Lung (tissue), 12 donors: Measurements from ENCODE around the gene PANK4. TPM values are rescaled to one million over a fixed set of nuclear protein-coding genes. Genes with fewer than 3 reads are reported as not detected.

ENCODE experiments used
- ATAC-seq: fragments of 200-7000 bp; cut with Tn5 transposase; one replicate; pipeline ENCODE4 v1.9.1; 2020; ENCODE audit warnings: moderate number of reproducible peaks; ENCODE audit not compliant: insufficient read depth, low FRiP score
- DNase-seq, 3 donors: peaks; one replicate each; pipeline ENCODE4 v3.0.0-alpha.2; 2013 to 2017
- H3K27ac ChIP-seq, 2 donors: one replicate each; pipeline ENCODE4 v1.5.1; 2013; ENCODE audit warnings: mild to moderate bottlenecking in 2 of 2, moderate library complexity in 2 of 2, control low read depth in 1 of 2, inconsistent platforms in 1 of 2, low read depth in 1 of 2, low read length in 1 of 2
- H3K27me3 ChIP-seq, 3 donors: one replicate each; pipeline ENCODE4 v1.5.1; 2013; ENCODE audit warnings: low read length in 2 of 3; ENCODE audit not compliant: control insufficient read depth in 3 of 3, insufficient read depth in 3 of 3
- H3K36me3 ChIP-seq, 4 donors: one replicate each; pipeline ENCODE4 v1.5.1; 2013; ENCODE audit warnings: low read length in 4 of 4, mild to moderate bottlenecking in 1 of 4, moderate library complexity in 1 of 4; ENCODE audit not compliant: control insufficient read depth in 4 of 4, insufficient read depth in 4 of 4
- H3K4me1 ChIP-seq, 5 donors: one replicate each; pipeline ENCODE4 v1.5.1; 2013; ENCODE audit warnings: low read length in 5 of 5, mild to moderate bottlenecking in 2 of 5, moderate library complexity in 1 of 5; ENCODE audit not compliant: control insufficient read depth in 5 of 5, insufficient read depth in 5 of 5
- H3K4me3 ChIP-seq: one replicate; pipeline ENCODE4 v1.5.1; 2013; ENCODE audit warnings: mild to moderate bottlenecking, control low read depth, moderate library complexity
- H3K9ac ChIP-seq, 2 donors: one replicate each; pipeline ENCODE4 v1.5.1; 2013; ENCODE audit warnings: low read length in 2 of 2, control low read depth in 1 of 2; ENCODE audit not compliant: insufficient read depth in 1 of 2
- H3K9me3 ChIP-seq, 4 donors: one replicate each; pipeline ENCODE4 v1.5.1; 2013; ENCODE audit warnings: low read length in 3 of 4, mild to moderate bottlenecking in 1 of 4, moderate library complexity in 1 of 4; ENCODE audit not compliant: control insufficient read depth in 4 of 4, insufficient read depth in 3 of 4
- CTCF ChIP-seq: IDR thresholded peaks from 2 replicates; pipeline ENCODE4 v1.5.1; 2012; ENCODE audit warnings: mild to moderate bottlenecking; ENCODE audit errors: control extremely low read depth, extremely low read depth
- WGBS, 2 donors: extraction: QIAGEN DNeasy Blood & Tissue Kit; methylation state at CpG; one replicate each; pipeline ENCODE4 v1.1.7; 2013; 5-methylcytosine and 5-hydroxymethylcytosine counted together
- polyA plus RNA-seq, 2 donors: library from polyadenylated mRNA; stranded (reverse); fragments of 200-250 nt; gene quantifications; one replicate each; pipeline ENCODE4 v1.2.1, GENCODE V29; 2013
- total RNA-seq, 2 donors: library from RNA; depleted of rRNA in 1 of 2; stranded (reverse); fragments of >200 nt in 1 of 2; gene quantifications; one replicate each; pipeline ENCODE4 v1.2.1, GENCODE V29; 2014 to 2021
- donor health status: control.
- donor health status: control.
- donor health status: Bipolar disorder and iron deficiency.
- donor health status: healthy.
- donor health status: DM: yes; HTN: yes; CAD: no.

Gene PANK4
- total and polyA plus RNA-seq, 4 donors = 17.6 to 36.3 (median 21.7) TPM

DNA sequence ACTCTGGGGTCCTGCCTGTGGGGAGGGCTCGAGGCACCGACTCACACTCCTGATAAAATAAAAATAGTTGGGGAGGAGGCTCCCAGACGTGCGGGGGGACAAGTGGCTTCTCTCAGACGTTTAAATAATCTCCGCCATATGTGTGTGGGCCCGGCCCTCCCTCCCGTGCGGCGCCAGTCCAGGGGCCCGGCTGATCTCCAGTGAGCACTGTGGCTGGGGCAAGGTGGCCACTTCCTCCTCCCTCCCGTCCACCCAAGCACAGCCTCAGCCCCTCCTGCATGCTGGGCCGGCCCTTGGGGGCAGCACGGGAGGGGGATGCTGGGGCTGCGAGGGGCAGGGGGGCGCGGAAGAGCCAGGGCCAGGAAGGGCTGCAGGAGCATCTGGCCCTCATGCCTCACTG, 54.3 kb downstream of the PANK4 start:
- no peak for DNase-seq
- peaks cover 0 to 9% (median 0%) of the 10 kb centered on the region in 3 donors for H3K27me3 ChIP-seq
- WGBS, 2 donors = 45 to 64% methylated on average over 16 to 17 of the region's 17 CpGs

GRCh38 chr1:2471587-2472001, 54.8 kb downstream of the PANK4 start:
- Histone ChIP-seq H3K27ac (no peak overlapping the region), H3K36me3 (no peaks in the 10 kb centered on the region), H3K9ac (no peak overlapping the region), H3K27me3 (peaks cover 0 to 14% (median 2%) of the 10 kb centered on the region in 3 donors), H3K4me3 (no peak overlapping the region), H3K9me3 (no peaks in the 10 kb centered on the region), H3K4me1 (peaks cover 0 to 29% (median 0%) of the 10 kb centered on the region in 5 donors)
- no peak for TF ChIP-seq CTCF
- 76 to 83% methylated on average over 14 to 15 of the region's 15 CpGs for WGBS, 2 donors
- no peak for ATAC-seq
- no peak for DNase-seq

More for the DNA sequence above, 54.3 kb downstream of the PANK4 start:
- H3K4me3 ChIP-seq = no peak overlapping the region
- no peak for ATAC-seq
- TF ChIP-seq CTCF = no peak
- no peak overlapping the region for H3K27ac ChIP-seq
- H3K9ac ChIP-seq = no peak overlapping the region
- H3K4me1 ChIP-seq = peaks cover 0 to 24% (median 0%) of the 10 kb centered on the region in 5 donors
- no peaks in the 10 kb centered on the region for H3K36me3 ChIP-seq
- H3K9me3 ChIP-seq = no peaks in the 10 kb centered on the region

GRCh38 chr1:2471159-2471471, 55.3 kb downstream of the PANK4 start:
- H3K27me3 ChIP-seq = peaks cover 0 to 14% (median 6%) of the 10 kb centered on the region in 3 donors

More at GRCh38 chr1:2471159-2471471, 55.3 kb downstream of the PANK4 start:
- 67 to 72% methylated on average over 7 of the region's 7 CpGs for WGBS, 2 donors
- ATAC-seq = no peak
- no peak overlapping the region for H3K4me3 ChIP-seq
- H3K4me1 ChIP-seq = peaks cover 0 to 33% (median 0%) of the 10 kb centered on the region in 5 donors
- no peak for TF ChIP-seq CTCF
- no peak for DNase-seq
- H3K9me3 ChIP-seq = no peaks in the 10 kb centered on the region
- no peaks in the 10 kb centered on the region for H3K36me3 ChIP-seq
- no peak overlapping the region for H3K27ac ChIP-seq
- no peak overlapping the region for H3K9ac ChIP-seq
